Measurements from ENCODE around the gene CEP89. TPM values are rescaled to one million over a fixed set of nuclear protein-coding genes. Genes with fewer than 3 reads are reported as not detected.
"Not testable (repeated sequence)": the region's sequence is repeated elsewhere in the genome, so short reads cannot be mapped to it uniquely, and the experiment has no call there.

The CEP89 gene
- total and polyA plus RNA-seq, 8 donors: 5.7 to 11.0 (median 6.9) TPM

DNA sequence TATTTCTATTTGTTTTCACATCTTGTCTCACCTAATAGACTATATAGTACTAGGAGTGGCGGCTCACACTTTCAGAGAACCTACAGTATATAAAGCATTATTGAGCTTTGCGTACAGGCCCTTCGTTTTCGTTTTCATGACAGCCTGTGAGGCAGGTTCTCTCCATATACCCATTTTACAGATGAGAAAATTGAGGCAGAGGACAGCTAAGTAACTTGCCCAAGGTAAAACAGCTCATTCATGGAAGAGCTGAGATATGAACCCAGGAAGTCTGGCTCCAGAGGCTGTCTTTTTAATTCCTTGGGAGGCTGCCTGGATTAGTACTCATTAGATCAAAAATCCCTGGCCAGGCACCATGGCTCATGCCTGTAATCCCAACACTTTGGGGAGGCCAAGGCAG, 29.2 kb upstream of the CEP89 start:
- no peak overlapping the region for H3K27ac ChIP-seq
- no peak overlapping the region for H3K4me3 ChIP-seq
- FAIRE-seq (no peak), DNase-seq (no peak), ATAC-seq (no peak)
- H3K4me1 ChIP-seq: peaks cover 0 to 4% (median 3%) of the 10 kb centered on the region in 3 donors
- TF ChIP-seq, protein P1, sequence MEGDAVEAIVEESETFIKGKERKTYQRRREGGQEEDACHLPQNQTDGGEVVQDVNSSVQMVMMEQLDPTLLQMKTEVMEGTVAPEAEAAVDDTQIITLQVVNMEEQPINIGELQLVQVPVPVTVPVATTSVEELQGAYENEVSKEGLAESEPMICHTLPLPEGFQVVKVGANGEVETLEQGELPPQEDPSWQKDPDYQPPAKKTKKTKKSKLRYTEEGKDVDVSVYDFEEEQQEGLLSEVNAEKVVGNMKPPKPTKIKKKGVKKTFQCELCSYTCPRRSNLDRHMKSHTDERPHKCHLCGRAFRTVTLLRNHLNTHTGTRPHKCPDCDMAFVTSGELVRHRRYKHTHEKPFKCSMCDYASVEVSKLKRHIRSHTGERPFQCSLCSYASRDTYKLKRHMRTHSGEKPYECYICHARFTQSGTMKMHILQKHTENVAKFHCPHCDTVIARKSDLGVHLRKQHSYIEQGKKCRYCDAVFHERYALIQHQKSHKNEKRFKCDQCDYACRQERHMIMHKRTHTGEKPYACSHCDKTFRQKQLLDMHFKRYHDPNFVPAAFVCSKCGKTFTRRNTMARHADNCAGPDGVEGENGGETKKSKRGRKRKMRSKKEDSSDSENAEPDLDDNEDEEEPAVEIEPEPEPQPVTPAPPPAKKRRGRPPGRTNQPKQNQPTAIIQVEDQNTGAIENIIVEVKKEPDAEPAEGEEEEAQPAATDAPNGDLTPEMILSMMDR (IDR thresholded peaks at IDR 0.05): no peak
- no peaks in the 10 kb centered on the region for H3K9me3 ChIP-seq
- peaks cover 0 to 11% (median 0%) of the 10 kb centered on the region in 3 donors for H3K36me3 ChIP-seq
- H3K27me3 ChIP-seq: no peaks in the 10 kb centered on the region
- intact Hi-C loops (cut with DNase I): no loop called here
- WGBS, 2 donors: 82 to 90% methylated on average over 4 of the region's 4 CpGs

DNA sequence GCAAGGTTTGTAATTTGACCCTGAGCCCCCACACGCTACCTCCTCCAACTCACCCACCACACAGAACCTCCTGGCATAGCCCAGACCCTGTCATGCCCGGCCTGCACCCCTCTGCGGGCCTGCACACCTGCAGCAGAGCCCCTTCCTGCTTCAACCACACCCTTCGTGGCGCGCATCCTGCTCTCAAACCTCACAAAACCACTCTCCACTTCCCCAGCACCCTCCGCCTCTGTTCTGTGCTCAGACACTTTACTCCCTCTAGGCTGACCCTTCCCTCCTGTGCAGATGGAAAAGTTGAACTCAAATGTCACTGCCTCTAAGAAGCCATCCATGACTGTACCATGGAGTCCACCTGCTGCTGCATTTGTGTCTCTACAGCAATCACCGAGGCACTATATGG, 28.8 kb upstream of the CEP89 start:
- Histone ChIP-seq H3K27me3 (no peaks in the 10 kb centered on the region), H3K27ac (no peak overlapping the region), H3K9me3 (no peaks in the 10 kb centered on the region), H3K36me3 (peaks cover 0 to 11% (median 0%) of the 10 kb centered on the region in 3 donors), H3K4me1 (peaks cover 0 to 3% (median under 1%) of the 10 kb centered on the region in 3 donors), H3K4me3 (no peak overlapping the region)
- intact Hi-C loops (cut with DNase I): no loop called here
- no peak for DNase-seq
- no peak for ATAC-seq
- TF ChIP-seq, protein P1 (IDR thresholded peaks at IDR 0.05): no peak
- WGBS, 2 donors: 89 to 92% methylated on average over 8 of the region's 8 CpGs
- no peak for FAIRE-seq

DNA sequence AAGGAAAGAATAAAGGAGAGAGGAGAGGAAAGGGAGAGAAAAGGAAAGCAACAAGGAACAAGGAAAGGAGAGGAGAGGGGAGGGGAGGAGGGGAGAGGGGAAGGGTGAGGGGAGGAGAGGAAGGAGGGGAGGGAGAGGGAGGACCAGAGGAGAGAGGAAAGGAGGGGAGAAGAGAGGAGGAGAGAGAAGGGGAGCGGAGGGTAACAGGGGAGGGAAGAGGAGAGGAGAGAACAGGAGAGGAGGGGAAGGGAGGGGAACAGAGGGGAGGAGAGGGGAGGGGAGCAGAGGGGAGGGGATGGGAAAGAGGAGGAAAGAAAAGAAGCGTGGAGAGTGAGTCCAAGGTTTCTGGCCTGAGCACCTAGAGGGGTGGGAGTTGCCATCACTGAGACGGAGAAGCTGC, 27.0 kb upstream of the CEP89 start:
- H3K36me3 ChIP-seq: peaks cover 0 to 11% (median 0%) of the 10 kb centered on the region in 3 donors
- FAIRE-seq (no peak), DNase-seq (no peak), ATAC-seq (no peak)
- no peak overlapping the region for H3K27ac ChIP-seq
- no peaks in the 10 kb centered on the region for H3K27me3 ChIP-seq
- H3K9me3 ChIP-seq: no peaks in the 10 kb centered on the region
- WGBS, 2 donors: 86% methylated on average over 3 of the region's 3 CpGs
- H3K4me1 ChIP-seq: peaks cover 0 to 3% (median 0%) of the 10 kb centered on the region in 3 donors
- no peak overlapping the region for H3K4me3 ChIP-seq
- intact Hi-C loops (cut with DNase I): no loop called here
- TF ChIP-seq, protein P1 (IDR thresholded peaks at IDR 0.05): no peak

DNA sequence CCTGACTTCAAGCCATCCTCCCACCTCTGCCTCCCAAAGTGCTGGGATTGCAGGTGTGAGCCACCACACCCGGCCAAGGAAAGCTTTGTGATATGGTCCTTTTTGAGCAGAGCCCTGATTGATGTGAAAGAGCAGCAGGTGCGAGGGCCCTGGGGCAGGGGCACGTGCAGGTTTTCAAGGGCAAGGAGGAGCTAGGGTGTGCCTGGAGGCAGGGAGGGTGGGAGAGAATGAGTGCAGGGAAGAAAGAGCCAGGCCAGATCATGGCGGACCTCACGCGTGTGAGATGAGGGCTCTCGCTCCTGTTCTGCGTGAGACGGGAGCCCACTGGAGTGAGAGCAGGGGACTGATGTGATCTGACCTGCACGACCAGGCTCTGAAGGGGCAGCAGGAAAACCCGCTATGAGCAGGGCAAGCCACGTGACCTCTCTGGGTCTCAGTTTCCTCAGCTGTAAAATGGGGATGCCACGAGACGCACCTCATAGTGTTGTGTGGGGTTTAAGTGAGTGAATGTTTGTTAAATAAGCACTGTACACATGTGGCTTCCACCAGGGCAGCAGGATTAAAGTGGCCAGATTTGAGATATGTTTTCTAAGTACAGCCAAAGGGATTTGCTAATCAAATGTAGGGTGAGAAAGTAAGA, 26.1 kb upstream of the CEP89 start:
- FAIRE-seq (no peak), DNase-seq (no peak), ATAC-seq (no peak)
- Histone ChIP-seq H3K4me1 (peaks cover 0 to 3% (median 0%) of the 10 kb centered on the region in 3 donors), H3K4me3 (no peak overlapping the region), H3K27ac (no peak overlapping the region), H3K36me3 (peaks cover 0 to 11% (median 0%) of the 10 kb centered on the region in 3 donors), H3K27me3 (no peaks in the 10 kb centered on the region), H3K9me3 (no peaks in the 10 kb centered on the region)
- intact Hi-C loops (cut with DNase I): no loop called here
- TF ChIP-seq, protein P1 (IDR thresholded peaks at IDR 0.05): no peak
- WGBS, 2 donors: 87 to 93% methylated on average over 14 of the region's 14 CpGs

DNA sequence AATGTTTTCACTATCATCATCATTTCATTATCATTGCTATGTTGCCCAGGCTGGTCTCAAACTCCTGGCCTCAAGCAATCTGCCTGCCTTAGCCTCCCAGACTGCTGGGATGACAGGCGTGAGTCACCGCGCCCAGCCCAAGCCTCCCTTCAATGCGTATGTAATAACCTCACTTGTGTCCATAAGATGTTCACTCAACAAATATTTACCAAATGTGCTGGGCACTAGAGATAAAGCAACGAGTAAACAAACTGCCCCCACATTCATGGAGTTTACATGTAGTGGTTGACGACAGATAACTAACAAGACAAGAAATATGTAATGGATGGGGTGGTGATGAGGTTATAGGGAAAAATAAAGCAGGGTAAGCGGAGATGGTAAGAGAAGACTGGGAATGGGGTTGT, 25.3 kb upstream of the CEP89 start:
- WGBS, 2 donors: 65 to 66% methylated on average over 7 of the region's 7 CpGs
- not testable (repeated sequence) for H3K27me3 ChIP-seq

DNA sequence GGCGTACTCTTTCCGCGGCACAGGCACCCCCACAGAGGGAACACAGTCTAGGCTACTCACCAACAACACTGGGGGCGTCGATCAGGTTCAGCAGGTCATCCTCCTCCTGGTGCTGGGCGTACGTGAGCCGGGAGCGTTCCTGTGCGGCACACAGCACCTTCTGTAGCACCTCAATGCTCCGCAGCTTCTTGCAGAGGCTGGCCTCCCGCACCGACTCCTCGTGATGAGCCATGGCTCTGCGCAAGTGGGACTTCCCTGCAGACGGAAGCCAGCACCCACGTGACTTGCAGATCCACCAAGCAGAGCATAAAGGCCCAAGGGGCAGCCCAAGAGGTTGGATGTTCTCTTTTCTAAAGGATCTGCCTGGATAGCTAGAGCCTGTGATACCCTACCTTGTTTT, 24.2 kb upstream of the CEP89 start:
- 90 to 95% methylated on average over 14 to 17 of the region's 17 CpGs for WGBS, 2 donors
- ATAC-seq; intact Hi-C loops (cut with DNase I); H3K36me3 ChIP-seq; H3K4me1 ChIP-seq; H3K27ac ChIP-seq; DNase-seq; H3K9me3 ChIP-seq; FAIRE-seq; H3K27me3 ChIP-seq; H3K4me3 ChIP-seq: not testable (repeated sequence)

More for the DNA sequence above, 25.3 kb upstream of the CEP89 start:
- H3K4me3 ChIP-seq; DNase-seq; ATAC-seq; intact Hi-C loops (cut with DNase I); H3K27ac ChIP-seq; H3K36me3 ChIP-seq; H3K9me3 ChIP-seq; FAIRE-seq; H3K4me1 ChIP-seq: not testable (repeated sequence)
